Activated B cell treated with CpG ODN at 0.5 μM for 24 hours (primary cell): Measurements from ENCODE around the gene GALC. TPM values are rescaled to one million over a fixed set of nuclear protein-coding genes. Genes with fewer than 3 reads are reported as not detected.

Experiments
- ATAC-seq: fragments of 200-7000 bp; cut with Tn5 transposase; one replicate; pipeline ENCODE4 v1.10.0; 2021; ENCODE audit warnings: low read depth, mild to moderate bottlenecking, moderate library complexity
- CTCF ChIA-PET: fragments of 350-600 bp; sonication (Branson Sonifier 250); formaldehyde crosslinking; loops from one replicate; lab custom pipeline; 2021; ENCODE audit warnings: antibody characterized with exemption; lab: Charles Lee
- POLR2A ChIA-PET: fragments of 350-600 bp; sonication (Branson Sonifier 250); formaldehyde crosslinking; loops from one replicate; lab custom pipeline; 2021; ENCODE audit warnings: antibody characterized with exemption; lab: Charles Lee
- DNase-seq: peaks from one replicate; pipeline ENCODE4 v3.0.0; 2022
- H3K27ac Mint-ChIP-seq: one replicate; pipeline ENCODE4 v1.8.0; 2020; ENCODE audit warnings: mixed read lengths
- H3K27me3 Mint-ChIP-seq: one replicate; pipeline ENCODE4 v1.8.0; 2021; ENCODE audit warnings: mixed read lengths
- H3K36me3 Mint-ChIP-seq: one replicate; pipeline ENCODE4 v1.8.0; 2021; ENCODE audit warnings: low read depth, mixed read lengths
- H3K4me1 Mint-ChIP-seq: one replicate; pipeline ENCODE4 v1.8.0; 2021; ENCODE audit warnings: mixed read lengths
- H3K4me3 Mint-ChIP-seq: one replicate; pipeline ENCODE4 v1.8.0; 2020; ENCODE audit warnings: mild to moderate bottlenecking, mixed read lengths
- H3K9me3 Mint-ChIP-seq: one replicate; pipeline ENCODE4 v1.8.0; 2020; ENCODE audit warnings: mixed read lengths
- intact Hi-C: fragments of 100-400 bp; cut with micrococcal nuclease; formaldehyde crosslinking; loops from one replicate; pipeline ENCODE4 v1.15.1; 2024
- total RNA-seq: library from RNA; stranded (reverse); gene quantifications from 2 replicates; pipeline ENCODE4 v1.2.3, GENCODE V29; 2022
- TF ChIP-seq, protein P1 (sequence below): fragments of 200-600 bp; IDR thresholded peaks from one replicate; pipeline ENCODE4 v1.8.0; 2022; ENCODE audit warnings: antibody characterized with exemption, mild to moderate bottlenecking

GALC gene
- total RNA-seq, 1 donor from 2014 or later = 8.3 TPM

DNA sequence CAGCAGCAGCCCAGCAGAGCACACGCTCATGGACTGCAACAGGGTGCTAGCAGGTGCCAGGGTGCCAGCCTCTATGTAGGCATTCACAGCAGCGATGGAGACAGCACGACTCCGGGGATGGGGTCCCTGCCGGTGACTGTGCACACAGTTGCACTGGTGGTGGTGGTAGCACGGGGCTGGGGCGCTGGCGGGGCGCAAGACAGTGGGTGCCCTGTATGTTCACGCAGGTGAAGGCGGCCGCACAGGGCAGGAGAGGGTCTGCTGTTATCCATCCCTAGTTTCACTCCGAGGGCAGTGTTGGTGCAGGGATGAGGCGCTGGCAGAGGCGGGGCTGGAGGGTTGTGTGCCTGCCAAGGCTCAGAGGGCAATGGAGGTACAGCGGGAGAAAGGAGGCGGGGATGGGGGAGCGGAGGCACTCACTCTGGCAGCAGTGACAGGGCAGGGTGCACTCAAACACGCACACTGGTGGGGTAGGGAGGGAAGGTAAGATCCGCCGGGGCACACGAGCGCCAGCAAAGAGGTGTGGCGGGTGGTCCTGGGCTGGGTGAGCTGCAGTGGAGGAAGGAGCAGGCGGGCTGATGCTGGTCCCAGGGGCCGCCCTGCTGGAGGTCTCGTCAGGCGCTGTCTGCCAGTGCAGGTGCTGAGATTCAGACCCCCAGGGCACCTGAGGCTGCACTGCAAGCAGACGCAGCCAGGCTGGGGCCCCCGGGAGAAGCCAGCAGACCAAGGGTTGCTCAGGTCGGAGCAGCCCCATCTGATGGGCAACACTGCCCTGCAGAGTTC is 76.7 kb downstream of the GALC start:
- no peaks in the 10 kb centered on the region for H3K36me3 Mint-ChIP-seq
- H3K4me1 Mint-ChIP-seq = no peaks in the 10 kb centered on the region
- intact Hi-C loops = no loop called here
- ChIA-PET CTCF (no interaction called here), POLR2A (no interaction called here)
- H3K27ac Mint-ChIP-seq = no peak overlapping the region
- peaks cover 6% of the 10 kb centered on the region for H3K27me3 Mint-ChIP-seq
- peaks cover 22% of the 10 kb centered on the region for H3K9me3 Mint-ChIP-seq
- H3K4me3 Mint-ChIP-seq = no peak overlapping the region
- no peak for DNase-seq
- ATAC-seq = no peak
- TF ChIP-seq, protein P1, sequence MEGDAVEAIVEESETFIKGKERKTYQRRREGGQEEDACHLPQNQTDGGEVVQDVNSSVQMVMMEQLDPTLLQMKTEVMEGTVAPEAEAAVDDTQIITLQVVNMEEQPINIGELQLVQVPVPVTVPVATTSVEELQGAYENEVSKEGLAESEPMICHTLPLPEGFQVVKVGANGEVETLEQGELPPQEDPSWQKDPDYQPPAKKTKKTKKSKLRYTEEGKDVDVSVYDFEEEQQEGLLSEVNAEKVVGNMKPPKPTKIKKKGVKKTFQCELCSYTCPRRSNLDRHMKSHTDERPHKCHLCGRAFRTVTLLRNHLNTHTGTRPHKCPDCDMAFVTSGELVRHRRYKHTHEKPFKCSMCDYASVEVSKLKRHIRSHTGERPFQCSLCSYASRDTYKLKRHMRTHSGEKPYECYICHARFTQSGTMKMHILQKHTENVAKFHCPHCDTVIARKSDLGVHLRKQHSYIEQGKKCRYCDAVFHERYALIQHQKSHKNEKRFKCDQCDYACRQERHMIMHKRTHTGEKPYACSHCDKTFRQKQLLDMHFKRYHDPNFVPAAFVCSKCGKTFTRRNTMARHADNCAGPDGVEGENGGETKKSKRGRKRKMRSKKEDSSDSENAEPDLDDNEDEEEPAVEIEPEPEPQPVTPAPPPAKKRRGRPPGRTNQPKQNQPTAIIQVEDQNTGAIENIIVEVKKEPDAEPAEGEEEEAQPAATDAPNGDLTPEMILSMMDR = no peak

DNA sequence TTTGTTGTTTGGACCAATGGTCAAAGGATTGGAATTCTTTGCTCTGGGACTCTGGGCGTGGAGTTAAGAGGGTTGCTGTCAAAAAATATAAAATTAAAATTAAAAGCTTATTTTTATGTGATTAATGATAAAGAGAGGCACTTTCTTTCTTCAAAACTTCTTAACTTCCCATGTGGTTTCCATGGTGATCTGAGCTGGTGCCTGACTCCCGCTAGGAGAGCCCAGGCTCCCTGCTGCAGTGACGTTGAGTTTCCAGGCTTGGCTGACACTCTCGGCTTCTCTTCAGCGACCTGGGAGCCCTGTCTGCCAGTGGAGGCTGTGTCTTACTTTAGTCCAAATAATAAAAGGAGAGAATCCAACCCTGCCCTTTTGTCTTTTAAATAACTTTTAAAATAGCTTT is 84.4 kb downstream of the GALC start:
- Mint-ChIP-seq H3K4me3 (no peak overlapping the region), H3K27ac (no peak overlapping the region), H3K27me3 (peaks cover 1% of the 10 kb centered on the region), H3K36me3 (no peaks in the 10 kb centered on the region), H3K4me1 (no peaks in the 10 kb centered on the region), H3K9me3 (peaks cover 16% of the 10 kb centered on the region)
- DNase-seq (no peak), ATAC-seq (no peak)
- intact Hi-C loops = no loop called here
- CTCF ChIA-PET = no interaction called here
- POLR2A ChIA-PET = no interaction called here
- TF ChIP-seq, protein P1 = no peak

DNA sequence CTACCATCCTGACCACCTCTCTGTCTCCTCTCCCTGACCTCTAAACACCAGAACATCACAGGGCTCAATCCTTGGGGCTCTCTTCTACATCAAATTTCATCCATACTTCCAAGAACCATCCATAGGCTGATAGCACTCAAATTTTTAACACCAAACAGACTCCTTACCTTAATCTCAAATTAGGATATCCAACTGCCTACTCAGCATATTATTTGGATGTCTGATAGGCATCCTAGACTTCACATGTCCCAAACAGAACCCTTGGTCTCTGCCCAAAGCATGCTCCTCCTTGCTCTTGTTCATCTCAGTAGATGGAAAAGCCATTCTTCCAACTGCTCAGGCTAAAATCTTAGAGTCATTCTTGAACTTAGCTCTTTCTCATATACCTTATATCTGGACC is 91.3 kb downstream of the GALC start:
- no peaks in the 10 kb centered on the region for H3K9me3 Mint-ChIP-seq
- TF ChIP-seq, protein P1 = no peak
- H3K27me3 Mint-ChIP-seq = peaks cover 5% of the 10 kb centered on the region
- H3K4me3 Mint-ChIP-seq = no peak overlapping the region
- ATAC-seq (no peak), DNase-seq (no peak)
- no peaks in the 10 kb centered on the region for H3K4me1 Mint-ChIP-seq
- POLR2A ChIA-PET = no interaction called here
- CTCF ChIA-PET = no interaction called here
- H3K27ac Mint-ChIP-seq = no peak overlapping the region
- H3K36me3 Mint-ChIP-seq = no peaks in the 10 kb centered on the region
- intact Hi-C loops = no loop called here

DNA sequence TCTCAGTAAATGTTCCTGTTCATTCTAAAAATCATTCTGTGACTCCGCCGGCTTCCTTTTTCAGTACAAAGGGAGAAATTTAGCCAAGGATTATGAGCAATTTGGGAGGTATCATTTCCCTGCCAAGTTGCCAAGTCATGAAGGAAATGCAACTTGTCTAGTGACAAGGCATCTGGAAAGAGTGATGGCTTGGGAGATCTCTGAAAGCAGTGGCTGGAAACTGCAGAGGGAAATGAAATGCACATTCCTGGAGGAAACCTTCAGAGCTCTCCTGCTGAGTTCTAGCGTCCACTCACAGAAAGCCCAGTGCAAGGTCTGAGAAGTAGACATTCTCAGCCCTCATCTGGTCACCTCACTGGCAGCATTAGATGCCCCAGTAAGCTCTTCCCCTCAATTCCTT is 91.7 kb downstream of the GALC start:
- no peak overlapping the region for H3K27ac Mint-ChIP-seq
- ChIA-PET CTCF (no interaction called here), POLR2A (no interaction called here)
- H3K4me1 Mint-ChIP-seq = no peaks in the 10 kb centered on the region
- H3K9me3 Mint-ChIP-seq = no peaks in the 10 kb centered on the region
- no peak overlapping the region for H3K4me3 Mint-ChIP-seq
- DNase-seq (no peak), ATAC-seq (no peak)
- intact Hi-C loops = no loop called here
- peaks cover 8% of the 10 kb centered on the region for H3K27me3 Mint-ChIP-seq
- TF ChIP-seq, protein P1 = no peak
- no peaks in the 10 kb centered on the region for H3K36me3 Mint-ChIP-seq

DNA sequence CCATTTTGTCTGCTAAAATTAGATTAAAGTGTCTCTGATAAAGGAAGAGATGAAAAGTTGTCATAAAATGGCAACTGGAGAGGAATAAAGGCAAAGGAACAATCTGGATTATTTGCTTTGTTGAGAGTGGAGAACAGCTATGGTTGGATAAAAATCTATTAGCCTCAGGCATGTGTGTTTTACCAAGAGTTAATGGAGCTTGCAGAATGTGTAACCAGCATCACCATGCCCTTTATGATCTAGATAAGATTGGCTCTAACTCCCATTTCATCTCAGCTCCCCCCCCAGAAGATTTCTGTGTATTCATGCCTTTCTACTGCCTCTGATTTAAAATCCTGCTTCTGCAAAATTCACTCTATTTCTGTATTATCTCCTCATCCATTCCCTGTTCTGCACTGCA is 93.8 kb downstream of the GALC start:
- Mint-ChIP-seq H3K36me3 (no peaks in the 10 kb centered on the region), H3K4me1 (no peaks in the 10 kb centered on the region), H3K27ac (no peak overlapping the region), H3K4me3 (no peak overlapping the region), H3K27me3 (peaks cover 8% of the 10 kb centered on the region), H3K9me3 (no peaks in the 10 kb centered on the region)
- intact Hi-C loops = no loop called here
- ATAC-seq = no peak
- ChIA-PET POLR2A (no interaction called here), CTCF (no interaction called here)
- TF ChIP-seq, protein P1 = no peak
- no peak for DNase-seq
